Measurements from ENCODE around the gene GPC6.
A peak's percentile ranks its signal among the peaks of the same experiment; 100 is the strongest.

Gene GPC6

GRCh38 chr13:93412676-93413075 is 186.1 kb downstream of the GPC6 start:
- Histone ChIP-seq H2AK5ac (ENCODE audit: low read length) (no peak overlapping the region), H4K5ac (ENCODE audit: low read length) (no peak overlapping the region), H3K36me3 (ENCODE audit: control insufficient read depth, insufficient read depth, low read length) (no peaks in the 10 kb centered on the region), H3K4me3 (ENCODE audit: low read length) (no peak overlapping the region), H3K27ac (ENCODE audit: low read depth, low read length) (no peak overlapping the region), H3K23ac (ENCODE audit: low read length) (no peak overlapping the region), H2BK5ac (ENCODE audit: low read length) (no peak overlapping the region), H2BK120ac (ENCODE audit: low read depth, low read length) (no peak overlapping the region), H3K9ac (ENCODE audit: low read length) (no peak overlapping the region), H3K79me1 (ENCODE audit: low read length) (peaks cover 11% of the 10 kb centered on the region), H3K4me1 (ENCODE audit: control insufficient read depth, low read depth, low read length) (no peaks in the 10 kb centered on the region), H3K4ac (ENCODE audit: low read depth, low read length) (no peak overlapping the region), H3K18ac (ENCODE audit: low read length) (no peak overlapping the region), H3K56ac (ENCODE audit: low read length) (no peak overlapping the region), H3K4me2 (ENCODE audit: low read length) (no peak overlapping the region), H2BK15ac (replicated peaks; ENCODE audit: low read depth) (no peak overlapping the region), H4K8ac (ENCODE audit: low read depth, low read length) (no peak overlapping the region), H3K27me3 (ENCODE audit: insufficient read depth, low read length, poor library complexity) (no peaks in the 10 kb centered on the region), H3K79me2 (ENCODE audit: control insufficient read depth, insufficient read depth, low read length) (peaks cover 9% of the 10 kb centered on the region)
- DNase-seq, result no peak

DNA sequence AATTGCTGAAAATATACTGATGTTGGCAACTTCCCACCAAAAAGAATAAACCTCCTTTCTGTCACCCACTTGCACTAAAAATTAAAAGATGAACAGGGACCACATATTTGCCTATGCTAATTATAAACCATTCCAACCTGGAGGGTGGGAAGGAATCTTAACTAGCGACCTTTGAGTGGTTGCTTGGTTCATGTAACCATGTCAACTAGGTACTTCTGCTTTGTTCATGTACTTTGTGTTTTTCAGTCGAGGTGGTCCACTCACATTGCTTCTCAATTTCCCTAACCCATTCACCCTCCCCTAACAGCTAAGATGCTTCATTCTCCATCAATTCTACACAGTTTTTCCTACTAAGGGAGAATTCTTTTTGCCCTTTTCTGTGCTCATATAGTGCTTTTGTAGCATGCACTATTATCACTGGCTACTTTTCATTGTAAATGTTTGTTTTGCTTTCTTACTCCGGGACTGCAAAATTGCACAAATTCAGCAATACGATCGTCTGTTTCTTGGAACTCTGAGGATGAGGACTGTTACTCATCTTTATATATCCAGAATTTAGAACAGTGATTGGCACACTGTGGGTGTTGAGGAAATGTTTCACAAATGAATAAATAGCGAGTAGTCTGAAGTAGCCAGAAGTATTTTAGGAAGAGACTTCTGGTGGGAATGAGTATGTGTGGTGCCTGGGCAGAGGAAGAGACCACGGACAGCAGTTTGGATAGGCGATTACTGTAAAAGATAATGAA is 187.5 kb downstream of the GPC6 start:
- Histone ChIP-seq H2BK120ac (ENCODE audit: low read depth, low read length) (no peak overlapping the region), H3K79me1 (ENCODE audit: low read length) (peaks cover 6% of the 10 kb centered on the region), H3K4ac (ENCODE audit: low read depth, low read length) (no peak overlapping the region), H3K23ac (ENCODE audit: low read length) (no peak overlapping the region), H4K5ac (ENCODE audit: low read length) (no peak overlapping the region), H3K4me2 (ENCODE audit: low read length) (no peak overlapping the region), H2BK15ac (replicated peaks; ENCODE audit: low read depth) (no peak overlapping the region), H3K79me2 (ENCODE audit: control insufficient read depth, insufficient read depth, low read length) (peaks cover 9% of the 10 kb centered on the region), H3K36me3 (ENCODE audit: control insufficient read depth, insufficient read depth, low read length) (no peaks in the 10 kb centered on the region), H3K4me1 (ENCODE audit: control insufficient read depth, low read depth, low read length) (no peaks in the 10 kb centered on the region), H2BK5ac (ENCODE audit: low read length) (no peak overlapping the region), H3K9ac (ENCODE audit: low read length) (no peak overlapping the region), H3K4me3 (ENCODE audit: low read length) (no peak overlapping the region), H3K18ac (ENCODE audit: low read length) (no peak overlapping the region), H3K27me3 (ENCODE audit: insufficient read depth, low read length, poor library complexity) (no peaks in the 10 kb centered on the region), H3K56ac (ENCODE audit: low read length) (no peak overlapping the region), H2AK5ac (ENCODE audit: low read length) (no peak overlapping the region), H3K27ac (ENCODE audit: low read depth, low read length) (no peak overlapping the region), H4K8ac (ENCODE audit: low read depth, low read length) (no peak overlapping the region)
- WGBS (ENCODE audit: extremely low coverage, insufficient coverage, low lambda C conversion rate), result no CpG with 5 or more reads among the region's 8 CpGs
- DNase-seq, result peak; percentile 28

GRCh38 chr13:93416736-93417355 is 190.2 kb downstream of the GPC6 start:
- Histone ChIP-seq H2BK120ac (ENCODE audit: low read depth, low read length) (no peak overlapping the region), H3K79me2 (ENCODE audit: control insufficient read depth, insufficient read depth, low read length) (peaks cover 6% of the 10 kb centered on the region), H2BK15ac (replicated peaks; ENCODE audit: low read depth) (no peak overlapping the region), H3K36me3 (ENCODE audit: control insufficient read depth, insufficient read depth, low read length) (no peaks in the 10 kb centered on the region), H3K27ac (ENCODE audit: low read depth, low read length) (no peak overlapping the region), H2AK5ac (ENCODE audit: low read length) (no peak overlapping the region), H3K18ac (ENCODE audit: low read length) (no peak overlapping the region), H4K8ac (ENCODE audit: low read depth, low read length) (no peak overlapping the region), H3K4me2 (ENCODE audit: low read length) (no peak overlapping the region), H3K56ac (ENCODE audit: low read length) (no peak overlapping the region), H4K5ac (ENCODE audit: low read length) (no peak overlapping the region), H3K79me1 (ENCODE audit: low read length) (peaks cover 3% of the 10 kb centered on the region), H3K23ac (ENCODE audit: low read length) (no peak overlapping the region), H3K4ac (ENCODE audit: low read depth, low read length) (no peak overlapping the region), H3K4me1 (ENCODE audit: control insufficient read depth, low read depth, low read length) (peaks cover 4% of the 10 kb centered on the region), H3K4me3 (ENCODE audit: low read length) (no peak overlapping the region), H3K9ac (ENCODE audit: low read length) (no peak overlapping the region), H2BK5ac (ENCODE audit: low read length) (no peak overlapping the region), H3K27me3 (ENCODE audit: insufficient read depth, low read length, poor library complexity) (no peaks in the 10 kb centered on the region)
- WGBS (ENCODE audit: extremely low coverage, insufficient coverage, low lambda C conversion rate), result no CpG with 5 or more reads among the region's 1 CpG
- DNase-seq, result no peak

DNA sequence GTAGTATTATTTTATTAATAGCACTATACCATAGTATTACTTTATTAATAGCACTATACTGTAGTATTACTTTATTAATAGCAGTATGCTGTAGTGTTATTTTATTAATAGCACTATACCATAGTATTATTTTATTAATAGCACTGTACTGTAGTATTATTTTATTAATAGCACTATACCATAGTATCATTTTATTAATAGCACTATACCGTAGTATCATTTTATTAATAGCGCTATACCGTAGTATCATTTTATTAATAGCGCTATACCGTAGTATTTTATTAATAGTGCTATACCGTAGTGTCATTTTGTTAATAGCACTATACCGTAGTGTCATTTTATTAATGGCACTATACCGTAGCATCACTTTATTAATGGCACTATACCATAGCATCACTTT is 191.8 kb downstream of the GPC6 start:
- Histone ChIP-seq H3K56ac (ENCODE audit: low read length) (no peak overlapping the region), H3K4ac (ENCODE audit: low read depth, low read length) (no peak overlapping the region), H3K79me1 (ENCODE audit: low read length) (peaks cover 3% of the 10 kb centered on the region), H3K9ac (ENCODE audit: low read length) (no peak overlapping the region), H3K79me2 (ENCODE audit: control insufficient read depth, insufficient read depth, low read length) (peaks cover 6% of the 10 kb centered on the region), H3K27ac (ENCODE audit: low read depth, low read length) (no peak overlapping the region), H3K27me3 (ENCODE audit: insufficient read depth, low read length, poor library complexity) (no peaks in the 10 kb centered on the region), H2BK5ac (ENCODE audit: low read length) (no peak overlapping the region), H2BK120ac (ENCODE audit: low read depth, low read length) (no peak overlapping the region), H2BK15ac (replicated peaks; ENCODE audit: low read depth) (no peak overlapping the region), H3K4me3 (ENCODE audit: low read length) (no peak overlapping the region), H4K8ac (ENCODE audit: low read depth, low read length) (no peak overlapping the region), H3K18ac (ENCODE audit: low read length) (no peak overlapping the region), H3K36me3 (ENCODE audit: control insufficient read depth, insufficient read depth, low read length) (no peaks in the 10 kb centered on the region), H2AK5ac (ENCODE audit: low read length) (no peak overlapping the region), H4K5ac (ENCODE audit: low read length) (no peak overlapping the region), H3K4me1 (ENCODE audit: control insufficient read depth, low read depth, low read length) (peaks cover 4% of the 10 kb centered on the region), H3K4me2 (ENCODE audit: low read length) (no peak overlapping the region), H3K23ac (ENCODE audit: low read length) (no peak overlapping the region)
- WGBS (ENCODE audit: extremely low coverage, insufficient coverage, low lambda C conversion rate), result no CpG with 5 or more reads among the region's 8 CpGs
- no peak for DNase-seq

DNA sequence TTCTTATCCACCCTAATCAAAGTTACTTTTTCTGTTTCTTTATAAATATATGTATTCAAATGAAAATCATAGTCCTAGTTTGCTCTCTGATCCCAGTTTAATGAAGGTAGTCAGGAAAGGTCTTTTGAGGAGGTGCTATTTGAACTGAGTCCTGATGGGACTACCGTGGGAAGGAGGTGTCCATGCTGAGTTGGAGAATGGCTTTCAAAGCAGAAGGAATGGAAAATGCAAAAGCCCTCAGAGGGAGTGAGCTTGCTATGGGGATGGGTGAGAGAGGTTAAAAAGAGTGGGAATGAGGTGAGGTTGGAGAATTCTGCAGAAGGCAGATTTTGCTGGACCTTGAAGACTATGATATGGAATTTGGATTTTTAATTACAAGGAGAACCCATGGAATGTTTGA is 193.6 kb downstream of the GPC6 start:
- H3K27ac ChIP-seq (ENCODE audit: low read depth, low read length), result no peak overlapping the region
- no peaks in the 10 kb centered on the region for H3K27me3 ChIP-seq (ENCODE audit: insufficient read depth, low read length, poor library complexity)
- no peak overlapping the region for H3K4ac ChIP-seq (ENCODE audit: low read depth, low read length)
- H3K4me1 ChIP-seq (ENCODE audit: control insufficient read depth, low read depth, low read length), result peaks cover 4% of the 10 kb centered on the region
- no CpG with 5 or more reads among the region's 1 CpG for WGBS (ENCODE audit: extremely low coverage, insufficient coverage, low lambda C conversion rate)
- peak; percentile 17 for DNase-seq
- no peak overlapping the region for H2BK120ac ChIP-seq (ENCODE audit: low read depth, low read length)
- no peak overlapping the region for H3K23ac ChIP-seq (ENCODE audit: low read length)
- H3K79me1 ChIP-seq (ENCODE audit: low read length), result peaks cover 3% of the 10 kb centered on the region
- H2BK15ac ChIP-seq (replicated peaks; ENCODE audit: low read depth), result no peak overlapping the region
- H3K36me3 ChIP-seq (ENCODE audit: control insufficient read depth, insufficient read depth, low read length), result no peaks in the 10 kb centered on the region
- no peak overlapping the region for H3K4me2 ChIP-seq (ENCODE audit: low read length)
- no peak overlapping the region for H4K5ac ChIP-seq (ENCODE audit: low read length)
- H3K56ac ChIP-seq (ENCODE audit: low read length), result no peak overlapping the region
- H3K79me2 ChIP-seq (ENCODE audit: control insufficient read depth, insufficient read depth, low read length), result peaks cover 2% of the 10 kb centered on the region
- H2AK5ac ChIP-seq (ENCODE audit: low read length), result no peak overlapping the region
- no peak overlapping the region for H3K18ac ChIP-seq (ENCODE audit: low read length)
- no peak overlapping the region for H3K9ac ChIP-seq (ENCODE audit: low read length)
- no peak overlapping the region for H4K8ac ChIP-seq (ENCODE audit: low read depth, low read length)
- H3K4me3 ChIP-seq (ENCODE audit: low read length), result no peak overlapping the region
- no peak overlapping the region for H2BK5ac ChIP-seq (ENCODE audit: low read length)

GRCh38 chr13:93420887-93421286 is 194.3 kb downstream of the GPC6 start:
- H3K23ac ChIP-seq (ENCODE audit: low read length), result no peak overlapping the region
- H2AK5ac ChIP-seq (ENCODE audit: low read length), result no peak overlapping the region
- peaks cover 4% of the 10 kb centered on the region for H3K4me1 ChIP-seq (ENCODE audit: control insufficient read depth, low read depth, low read length)
- H2BK15ac ChIP-seq (replicated peaks; ENCODE audit: low read depth), result no peak overlapping the region
- no peak overlapping the region for H2BK120ac ChIP-seq (ENCODE audit: low read depth, low read length)
- H3K18ac ChIP-seq (ENCODE audit: low read length), result no peak overlapping the region
- H3K56ac ChIP-seq (ENCODE audit: low read length), result no peak overlapping the region
- no peaks in the 10 kb centered on the region for H3K27me3 ChIP-seq (ENCODE audit: insufficient read depth, low read length, poor library complexity)
- no peak overlapping the region for H2BK5ac ChIP-seq (ENCODE audit: low read length)
- no peak overlapping the region for H3K4ac ChIP-seq (ENCODE audit: low read depth, low read length)
- no peak overlapping the region for H4K5ac ChIP-seq (ENCODE audit: low read length)
- H3K36me3 ChIP-seq (ENCODE audit: control insufficient read depth, insufficient read depth, low read length), result no peaks in the 10 kb centered on the region
- H3K4me2 ChIP-seq (ENCODE audit: low read length), result no peak overlapping the region
- no peak overlapping the region for H3K27ac ChIP-seq (ENCODE audit: low read depth, low read length)
- H3K79me2 ChIP-seq (ENCODE audit: control insufficient read depth, insufficient read depth, low read length), result peaks cover 2% of the 10 kb centered on the region
- no peak overlapping the region for H4K8ac ChIP-seq (ENCODE audit: low read depth, low read length)
- WGBS (ENCODE audit: extremely low coverage, insufficient coverage, low lambda C conversion rate), result no CpG with 5 or more reads among the region's 6 CpGs
- no peak for DNase-seq
- H3K79me1 ChIP-seq (ENCODE audit: low read length), result peaks cover 3% of the 10 kb centered on the region
- H3K9ac ChIP-seq (ENCODE audit: low read length), result no peak overlapping the region
- no peak overlapping the region for H3K4me3 ChIP-seq (ENCODE audit: low read length)

Measured in mesendoderm (in vitro differentiated cells).